HUES64 (cell line): Measurements from ENCODE around the gene HYPK.
"Not testable (repeated sequence)": the region's sequence is repeated elsewhere in the genome, so short reads cannot be mapped to it uniquely, and the experiment has no call there.

Source experiments
- H3K27ac ChIP-seq: 2 replicates; pipeline ENCODE4 v1.7.0; 2013; ENCODE audit warnings: low read depth, low read length, inconsistent platforms
- H3K27me3 ChIP-seq: 2 replicates; pipeline ENCODE4 v1.6.1; 2013; ENCODE audit warnings: mild to moderate bottlenecking, low read length; ENCODE audit not compliant: insufficient read depth
- H3K36me3 ChIP-seq: 2 replicates; pipeline ENCODE4 v1.6.1; 2013; ENCODE audit warnings: mild to moderate bottlenecking, low read length; ENCODE audit not compliant: insufficient read depth
- H3K4me1 ChIP-seq: 2 replicates; pipeline ENCODE4 v1.6.1; 2013; ENCODE audit warnings: mild to moderate bottlenecking, low read length, moderate library complexity; ENCODE audit not compliant: insufficient read depth
- H3K4me3 ChIP-seq: 2 replicates; pipeline ENCODE4 v1.5.1; 2013; ENCODE audit warnings: mild to moderate bottlenecking, low read length, moderate library complexity
- H3K9ac ChIP-seq: 2 replicates; pipeline ENCODE4 v1.6.1; 2013; ENCODE audit warnings: mild to moderate bottlenecking, low read depth, low read length
- H3K9me3 ChIP-seq: 2 replicates; pipeline ENCODE4 v1.6.1; 2013; ENCODE audit warnings: low read depth, low read length; ENCODE audit not compliant: insufficient read depth
- WGBS: fragments of 150-250, 120-280 bp; methylation state at CpG from one replicate; pipeline ENCODE4 v1.1.7; 2013; ENCODE audit warnings: missing lambda C conversion rate; 5-methylcytosine and 5-hydroxymethylcytosine counted together

The HYPK gene

DNA sequence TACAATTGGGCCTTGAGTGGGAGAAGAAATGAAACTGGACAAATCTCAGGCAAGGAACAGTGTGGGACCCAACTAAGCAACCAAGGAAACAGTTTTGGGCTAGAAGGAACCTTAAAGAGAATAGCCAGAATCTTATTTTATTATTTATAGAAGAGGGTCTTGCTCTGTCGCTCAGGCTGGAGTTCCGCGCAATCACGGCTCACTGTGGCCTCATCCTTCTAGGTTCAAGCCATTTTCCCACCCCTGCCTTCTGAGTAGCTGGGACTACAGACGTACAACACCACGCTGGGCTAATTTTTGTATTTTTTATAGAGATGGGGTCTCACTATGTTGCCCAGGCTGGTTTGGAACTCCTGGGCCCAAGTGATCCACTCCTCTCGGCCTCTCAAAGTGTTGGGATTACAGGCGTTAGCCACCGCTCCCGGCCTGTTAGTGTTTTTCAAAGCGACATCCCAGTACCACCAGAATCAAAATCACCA lies 25.7 kb downstream of the HYPK start:
- peak overlapping the region; percentile 76 for H3K4me3 ChIP-seq
- no peaks in the 10 kb centered on the region; the same call in 1 of the 2 replicates for H3K4me1 ChIP-seq
- peaks cover 5% of the 10 kb centered on the region; the same call in 1 of the 2 replicates for H3K9me3 ChIP-seq
- peaks cover 25% of the 10 kb centered on the region for H3K36me3 ChIP-seq
- H3K27me3 ChIP-seq: peaks cover 8% of the 10 kb centered on the region; the same call in 1 of the 2 replicates
- no peak overlapping the region for H3K9ac ChIP-seq
- WGBS: 97% methylated on average over 11 of the region's 11 CpGs
- no peak overlapping the region for H3K27ac ChIP-seq

DNA sequence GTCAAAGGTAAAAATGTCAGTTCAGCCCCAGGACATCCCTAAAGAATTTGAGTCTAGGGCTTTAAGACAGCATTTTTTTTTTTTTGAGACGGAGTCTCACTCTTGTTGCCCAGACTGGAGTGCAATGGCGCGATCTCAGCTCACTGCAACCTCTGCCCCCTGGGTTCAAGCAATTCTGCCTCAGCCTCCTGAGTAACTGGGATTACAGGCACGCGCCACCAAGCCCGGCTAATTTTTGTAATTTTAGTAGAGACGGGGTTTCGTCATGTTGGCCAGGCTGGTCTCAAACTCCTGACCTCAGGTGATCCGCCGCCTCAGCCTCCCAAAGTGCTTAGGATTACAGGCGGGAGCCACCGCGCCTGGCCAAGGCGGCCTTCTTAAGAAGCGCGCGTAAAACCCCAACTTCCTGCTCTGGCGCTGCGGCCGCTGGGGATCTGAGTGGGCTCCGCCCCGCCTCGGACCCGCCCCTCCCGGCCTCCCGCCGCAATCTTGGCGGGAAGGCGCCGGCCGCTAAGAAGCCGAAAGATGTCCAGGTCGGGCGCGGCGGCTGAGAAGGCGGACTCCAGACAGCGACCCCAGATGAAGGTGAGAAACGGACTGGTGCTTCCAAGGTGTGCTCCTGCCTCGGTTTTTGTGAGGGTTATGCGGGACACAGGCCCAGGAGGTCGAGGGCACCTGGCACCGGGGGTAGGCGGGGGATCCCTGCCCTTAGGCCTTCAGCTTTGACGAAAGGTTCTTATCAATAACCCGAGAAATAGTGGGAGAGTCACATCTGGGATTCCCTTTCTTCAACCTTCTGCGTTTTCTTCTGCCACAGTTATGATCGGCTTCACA lies 26.3 kb downstream of the HYPK start, which contains the start of gene WDR76:
WDR76 (plus strand) TSS at position 495 of the 834 bp plus-strand sequence; CDS start at position 526, 31 bp downstream.
- Histone ChIP-seq H3K4me3 (peak within 1 kb of the TSS; percentile 76), H3K9me3 (peaks cover 5% of the 10 kb centered on the region; the same call in 1 of the 2 replicates), H3K9ac (peak within 1 kb of the TSS; percentile 83), H3K27ac (peak within 1 kb of the TSS; percentile 67), H3K27me3 (peaks cover 8% of the 10 kb centered on the region; the same call in 1 of the 2 replicates), H3K4me1 (no peaks in the 10 kb centered on the region; the same call in 1 of the 2 replicates), H3K36me3 (peaks cover 20% of the 10 kb centered on the region)
- WGBS: 14% methylated on average over 48 of the region's 48 CpGs

DNA sequence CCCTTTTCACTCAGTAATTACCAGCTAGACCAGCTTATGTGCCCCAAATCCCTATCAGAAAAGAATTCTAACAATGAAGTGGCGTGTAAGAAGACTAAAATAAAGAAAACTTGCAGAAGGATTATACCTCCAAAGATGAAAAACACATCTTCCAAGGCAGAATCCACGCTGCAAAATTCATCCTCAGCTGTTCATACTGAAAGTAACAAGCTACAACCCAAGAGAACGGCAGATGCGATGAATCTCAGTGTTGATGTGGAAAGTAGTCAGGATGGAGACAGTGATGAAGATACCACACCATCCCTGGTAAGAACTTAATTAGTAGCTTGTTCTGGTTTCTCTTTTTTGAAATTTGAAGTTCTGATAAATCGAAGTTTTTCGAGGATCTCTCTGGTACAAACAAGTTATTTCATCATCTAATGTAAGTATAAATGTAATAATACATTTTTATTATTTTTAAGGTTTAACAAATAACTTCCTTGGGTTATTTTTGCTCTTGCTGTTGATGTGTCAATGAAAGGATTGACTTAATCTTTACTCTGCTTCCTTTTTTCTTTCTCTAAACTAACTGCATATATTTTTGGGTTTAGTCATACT lies 27.8 kb downstream of the HYPK start:
- H3K36me3 ChIP-seq: peaks cover 15% of the 10 kb centered on the region
- WGBS: 94% methylated on average over 4 of the region's 6 CpGs
- peaks cover 8% of the 10 kb centered on the region; the same call in 1 of the 2 replicates for H3K27me3 ChIP-seq
- H3K4me1 ChIP-seq: no peaks in the 10 kb centered on the region; the same call in 1 of the 2 replicates
- H3K27ac ChIP-seq: no peak overlapping the region
- peak overlapping the region; percentile 76 for H3K4me3 ChIP-seq
- no peak overlapping the region; the same call in 1 of the 2 replicates for H3K9ac ChIP-seq
- peaks cover 5% of the 10 kb centered on the region; the same call in 1 of the 2 replicates for H3K9me3 ChIP-seq

DNA sequence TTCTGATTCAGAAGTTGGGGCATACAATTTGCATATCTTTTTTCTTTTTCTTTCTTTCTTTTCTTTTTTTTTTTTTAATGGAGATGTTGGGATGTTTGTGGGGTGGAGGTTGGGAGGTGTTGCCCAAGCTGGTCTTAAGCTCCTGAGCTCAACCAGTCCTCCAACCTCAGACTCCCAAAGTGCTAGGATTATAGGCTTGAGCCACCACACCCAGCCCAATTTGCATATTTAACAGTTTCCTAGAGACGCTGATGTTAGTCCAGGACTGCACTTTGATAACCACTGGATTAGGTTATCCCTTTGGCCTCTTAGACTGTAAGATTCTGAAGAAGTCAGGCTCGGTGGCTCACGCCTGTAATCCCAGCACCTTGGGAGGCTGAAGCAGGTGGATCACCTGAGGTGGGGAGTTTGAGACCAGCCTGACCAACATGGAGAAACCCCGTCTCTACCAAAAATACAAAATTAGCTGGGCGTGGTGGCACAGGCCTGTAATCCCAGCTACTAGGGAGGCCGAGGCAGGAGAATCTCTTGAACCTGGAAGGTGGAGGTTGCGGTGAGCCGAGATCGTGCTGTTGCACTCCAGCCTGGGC lies 29.6 kb downstream of the HYPK start:
- H3K9ac ChIP-seq, H3K27ac ChIP-seq, H3K27me3 ChIP-seq, H3K4me3 ChIP-seq, H3K9me3 ChIP-seq, H3K4me1 ChIP-seq: not testable (repeated sequence)
- peaks cover 27% of the 10 kb centered on the region for H3K36me3 ChIP-seq
- WGBS: 93% methylated on average over 9 of the region's 9 CpGs

DNA sequence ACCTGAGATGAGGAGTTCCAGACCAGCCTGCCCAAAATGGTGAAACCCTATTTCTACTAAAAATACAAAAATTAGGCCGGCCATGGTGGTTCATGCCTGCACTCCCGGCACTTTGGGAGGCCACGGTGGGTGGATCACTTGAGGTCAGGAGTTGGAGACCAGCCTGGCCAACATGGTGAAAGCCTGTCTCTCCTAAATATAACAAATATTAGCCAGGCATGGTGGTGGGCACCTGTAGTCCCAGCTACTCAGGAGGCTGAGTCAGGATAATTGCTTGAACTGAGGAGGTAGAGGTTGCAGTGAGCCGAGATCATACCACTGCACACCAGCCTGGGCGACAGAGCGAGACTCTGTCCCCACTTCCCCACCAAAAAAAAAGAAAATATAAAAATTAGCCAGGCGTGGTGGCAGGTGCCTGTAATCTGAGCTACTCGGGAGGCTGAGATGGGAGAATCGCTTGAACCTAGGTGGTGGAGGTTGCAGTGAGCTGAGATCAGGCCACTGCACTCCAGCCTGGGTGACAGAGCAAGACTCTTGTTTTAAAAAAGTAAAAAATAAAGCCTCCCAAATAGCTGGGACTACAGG lies 30.4 kb downstream of the HYPK start:
- H3K9ac ChIP-seq, H3K27me3 ChIP-seq, H3K4me3 ChIP-seq, H3K4me1 ChIP-seq, H3K27ac ChIP-seq, H3K9me3 ChIP-seq: not testable (repeated sequence)
- peaks cover 33% of the 10 kb centered on the region for H3K36me3 ChIP-seq
- 97% methylated on average over 6 of the region's 9 CpGs for WGBS

DNA sequence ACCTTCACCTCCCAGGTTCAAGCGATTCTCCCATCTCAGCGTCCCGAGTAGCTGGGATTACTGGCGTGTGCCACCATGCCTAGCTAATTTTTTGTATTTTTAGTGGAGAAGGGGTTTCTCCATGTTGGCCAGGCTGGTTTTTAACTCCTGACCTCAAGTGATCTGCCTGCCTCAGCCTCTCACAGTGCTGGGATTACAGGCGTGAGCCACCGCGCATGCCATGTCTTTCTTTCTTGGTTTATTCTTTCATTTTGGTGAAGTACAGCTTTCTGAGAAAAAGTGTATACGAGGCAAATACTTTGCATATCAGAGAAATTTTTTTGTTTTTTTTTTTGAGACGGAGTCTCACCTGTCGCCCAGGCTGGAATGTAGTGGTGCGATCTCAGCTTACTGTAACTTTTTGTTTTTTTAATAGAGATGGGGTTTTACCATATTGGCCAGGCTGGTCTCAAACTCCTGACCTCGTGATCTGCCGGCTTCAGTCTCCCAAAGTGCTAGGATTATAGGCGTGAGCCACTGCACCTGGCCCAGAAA lies 31.2 kb downstream of the HYPK start:
- not testable (repeated sequence) for H3K9me3 ChIP-seq, H3K27ac ChIP-seq, H3K4me1 ChIP-seq, H3K27me3 ChIP-seq, H3K9ac ChIP-seq, H3K4me3 ChIP-seq
- 94% methylated on average over 14 of the region's 14 CpGs for WGBS
- peaks cover 41% of the 10 kb centered on the region for H3K36me3 ChIP-seq

DNA sequence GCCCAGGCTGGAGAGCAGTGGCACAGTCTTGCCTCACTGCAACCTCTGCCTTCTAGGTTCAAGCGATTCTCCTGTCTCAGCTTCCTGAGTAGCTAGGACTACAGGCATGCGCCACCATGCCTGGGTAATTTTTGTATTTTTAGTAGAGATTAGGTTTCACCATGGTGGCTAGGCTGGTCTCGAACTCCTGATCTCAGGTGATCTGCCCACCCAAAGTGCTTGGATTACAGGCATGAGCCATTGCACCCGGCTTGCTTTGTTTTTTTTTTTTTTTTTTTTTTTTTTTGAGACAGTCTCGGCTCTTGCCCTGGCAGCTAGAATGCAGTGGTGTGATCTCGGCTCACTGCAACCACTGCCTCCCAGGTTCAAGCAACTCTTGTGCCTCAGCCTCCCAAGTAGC lies 32.1 kb downstream of the HYPK start:
- not testable (repeated sequence) for H3K27me3 ChIP-seq, H3K4me3 ChIP-seq, H3K27ac ChIP-seq, H3K4me1 ChIP-seq, H3K9ac ChIP-seq, H3K9me3 ChIP-seq
- WGBS: 94% methylated on average over 6 of the region's 6 CpGs
- peaks cover 49% of the 10 kb centered on the region for H3K36me3 ChIP-seq

DNA sequence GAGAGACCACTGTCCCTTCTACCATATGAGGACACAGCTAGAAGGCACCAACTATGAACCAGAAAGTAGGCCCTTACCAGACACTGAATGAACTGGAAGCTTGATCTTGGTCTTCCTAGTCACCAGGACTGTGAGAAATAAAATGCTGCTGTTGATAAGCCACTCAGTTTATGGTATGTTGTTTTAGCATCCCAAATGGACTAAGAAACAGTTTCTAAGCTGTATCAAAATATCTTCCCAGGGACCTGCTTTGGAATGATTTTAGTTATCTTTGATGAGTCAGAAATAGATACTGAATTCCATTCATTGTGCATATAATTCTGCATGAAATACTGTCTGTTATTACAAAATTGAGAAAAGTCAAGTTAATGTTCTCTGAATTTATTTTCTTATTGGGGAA lies 45.0 kb downstream of the HYPK start:
- H3K4me3 ChIP-seq: no peak overlapping the region
- no peak overlapping the region for H3K27ac ChIP-seq
- H3K9ac ChIP-seq: no peak overlapping the region
- peaks cover 65% of the 10 kb centered on the region for H3K36me3 ChIP-seq
- H3K9me3 ChIP-seq: no peaks in the 10 kb centered on the region
- H3K4me1 ChIP-seq: no peaks in the 10 kb centered on the region
- H3K27me3 ChIP-seq: no peaks in the 10 kb centered on the region

DNA sequence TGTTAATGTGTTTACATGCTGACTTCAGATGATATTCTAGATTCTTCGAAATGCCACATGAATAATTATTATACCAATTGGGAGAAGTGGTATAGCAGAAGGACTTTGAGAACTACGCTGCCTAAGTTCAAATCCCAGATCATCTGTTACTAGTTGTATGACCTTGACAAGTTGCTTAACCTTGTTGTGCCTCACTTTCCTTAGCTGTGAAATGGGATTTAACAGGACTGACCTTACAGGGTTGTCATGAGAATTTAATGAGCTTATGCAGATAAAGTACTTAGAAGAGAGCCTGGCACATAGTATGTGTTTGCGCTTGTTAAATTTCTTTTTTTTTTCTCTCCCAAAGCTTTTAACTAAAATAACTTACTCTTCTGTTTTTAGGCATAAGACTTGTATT lies 50.9 kb downstream of the HYPK start:
- no peak overlapping the region for H3K4me3 ChIP-seq
- H3K9ac ChIP-seq: no peak overlapping the region
- no peaks in the 10 kb centered on the region for H3K27me3 ChIP-seq
- 95% methylated on average over 1 of the region's 3 CpGs for WGBS
- peaks cover 65% of the 10 kb centered on the region for H3K36me3 ChIP-seq
- no peak overlapping the region for H3K27ac ChIP-seq
- no peaks in the 10 kb centered on the region for H3K4me1 ChIP-seq
- no peaks in the 10 kb centered on the region for H3K9me3 ChIP-seq

DNA sequence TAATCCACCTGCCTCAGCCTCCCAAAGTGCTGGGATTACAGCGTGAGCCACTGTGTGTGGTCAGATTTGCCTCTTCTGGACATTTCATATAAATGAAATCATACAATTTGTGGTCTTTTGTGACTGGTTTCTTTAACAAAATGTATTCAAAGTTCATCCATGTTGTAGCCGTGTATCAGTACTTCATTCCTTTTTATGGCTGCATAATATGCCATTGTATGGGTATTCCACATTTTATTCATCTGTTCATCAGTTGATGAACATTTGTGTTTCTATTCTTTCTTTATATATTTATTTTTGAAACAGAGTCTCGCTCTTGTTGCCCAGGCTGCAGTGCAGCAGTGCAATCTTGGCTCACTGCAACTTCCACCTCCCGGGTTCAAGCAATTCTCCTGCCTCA lies 52.2 kb downstream of the HYPK start:
- 98% methylated on average over 4 of the region's 4 CpGs for WGBS
- Histone ChIP-seq H3K9me3 (no peaks in the 10 kb centered on the region), H3K36me3 (peaks cover 66% of the 10 kb centered on the region), H3K4me3 (no peak overlapping the region), H3K27ac (no peak overlapping the region), H3K9ac (no peak overlapping the region), H3K27me3 (no peaks in the 10 kb centered on the region), H3K4me1 (no peaks in the 10 kb centered on the region)
